Activated T-helper 1 cell treated with anti-CD3 and anti-CD28 coated beads, Interleukin-12 subunit alpha, Interleukin-12 subunit beta, Interleukin-2, Interleukin-4 antibody, amounts not matched to agents 30 ng/mL and 10 ng/mL and 1 ng/mL, durations not matched to agents 14 hours and 24 hours and 36 hours (primary cell): Measurements from ENCODE around the gene FAM221A. TPM values are rescaled to one million over a fixed set of nuclear protein-coding genes. Genes with fewer than 3 reads are reported as not detected.
"Not testable (repeated sequence)": the region's sequence is repeated elsewhere in the genome, so short reads cannot be mapped to it uniquely, and the experiment has no call there.

Experiments used
- DNase-seq: peaks from one replicate; pipeline ENCODE4 v3.0.0; 2021; ENCODE audit warnings: low spot score
- H3K27ac Mint-ChIP-seq: one replicate; pipeline ENCODE4 v1.8.0; 2021; ENCODE audit warnings: mild to moderate bottlenecking, mixed read lengths
- H3K27me3 Mint-ChIP-seq: one replicate; pipeline ENCODE4 v1.8.0; 2022; ENCODE audit warnings: mild to moderate bottlenecking, moderate library complexity, mixed read lengths; ENCODE audit not compliant: insufficient read depth
- H3K36me3 Mint-ChIP-seq: one replicate; pipeline ENCODE4 v1.8.0; 2021; ENCODE audit warnings: low read depth, mixed read lengths
- H3K4me1 Mint-ChIP-seq: one replicate; pipeline ENCODE4 v1.8.0; 2021; ENCODE audit warnings: low read depth, mixed read lengths
- H3K4me3 Mint-ChIP-seq: one replicate; pipeline ENCODE4 v1.8.0; 2021; ENCODE audit warnings: mild to moderate bottlenecking, moderate library complexity, mixed read lengths
- H3K9me3 Mint-ChIP-seq: one replicate; pipeline ENCODE4 v1.8.0; 2021; ENCODE audit warnings: mixed read lengths
- intact Hi-C: fragments of 100-400 bp; cut with micrococcal nuclease; formaldehyde crosslinking; loops from one replicate; pipeline ENCODE4 v1.15.1; 2024
- total RNA-seq: library from RNA; stranded (reverse); gene quantifications from 2 replicates; pipeline ENCODE4 v1.2.3, GENCODE V29; 2022

The FAM221A gene
- total RNA-seq, 1 donor from 2014 or later, result 9.9 TPM

DNA sequence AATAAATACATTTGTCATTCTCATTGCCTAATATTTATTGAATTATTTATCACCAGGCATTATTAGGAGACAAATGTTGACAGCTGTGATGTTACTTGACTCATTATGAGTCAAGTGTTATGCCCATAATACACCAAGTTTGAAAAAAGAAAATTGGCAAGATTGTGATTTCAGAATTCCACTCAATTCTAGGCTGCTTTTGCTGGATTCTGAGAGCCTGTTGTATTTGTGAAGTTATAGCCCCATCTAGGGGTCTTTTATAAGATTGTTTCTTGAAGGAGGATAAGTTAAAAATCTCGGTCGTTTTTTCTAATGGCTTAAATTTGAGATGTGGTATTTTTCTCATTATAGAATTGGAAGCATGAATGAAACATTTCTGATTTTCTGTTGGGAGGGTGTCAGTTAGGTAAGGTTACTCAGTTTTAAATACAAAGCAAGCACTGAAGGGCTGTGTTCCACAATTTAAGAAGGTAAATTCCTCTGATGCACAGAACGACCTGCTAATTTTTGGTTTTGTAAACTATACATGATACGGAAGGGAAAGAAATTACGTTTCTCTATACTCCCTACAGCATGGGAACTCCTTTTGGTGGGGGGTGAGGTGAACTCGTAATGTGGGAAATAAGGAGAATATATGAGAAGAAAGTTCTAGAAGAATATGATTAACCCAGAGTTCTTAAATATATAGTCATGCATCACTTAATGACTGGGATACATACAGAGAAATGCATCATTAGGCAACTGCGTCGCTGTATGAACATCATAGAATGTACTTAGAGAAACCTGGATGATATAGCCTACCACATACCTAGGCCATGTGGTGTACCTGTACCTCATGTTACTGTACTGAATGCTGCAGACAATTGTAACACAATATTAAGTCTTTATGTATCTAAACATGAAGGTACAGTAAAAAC lies 32.6 kb downstream of the FAM221A start:
- H3K27me3 Mint-ChIP-seq, result peaks cover 3% of the 10 kb centered on the region
- no peak overlapping the region for H3K27ac Mint-ChIP-seq
- H3K4me3 Mint-ChIP-seq, result no peak overlapping the region
- DNase-seq, result no peak
- H3K36me3 Mint-ChIP-seq, result no peaks in the 10 kb centered on the region
- no peaks in the 10 kb centered on the region for H3K4me1 Mint-ChIP-seq
- intact Hi-C loops, result loop anchor here (1.0 kb wide), 4 partner anchors 58 to 439 kb away; no protein-coding TSS in a partner anchor
- no peaks in the 10 kb centered on the region for H3K9me3 Mint-ChIP-seq

DNA sequence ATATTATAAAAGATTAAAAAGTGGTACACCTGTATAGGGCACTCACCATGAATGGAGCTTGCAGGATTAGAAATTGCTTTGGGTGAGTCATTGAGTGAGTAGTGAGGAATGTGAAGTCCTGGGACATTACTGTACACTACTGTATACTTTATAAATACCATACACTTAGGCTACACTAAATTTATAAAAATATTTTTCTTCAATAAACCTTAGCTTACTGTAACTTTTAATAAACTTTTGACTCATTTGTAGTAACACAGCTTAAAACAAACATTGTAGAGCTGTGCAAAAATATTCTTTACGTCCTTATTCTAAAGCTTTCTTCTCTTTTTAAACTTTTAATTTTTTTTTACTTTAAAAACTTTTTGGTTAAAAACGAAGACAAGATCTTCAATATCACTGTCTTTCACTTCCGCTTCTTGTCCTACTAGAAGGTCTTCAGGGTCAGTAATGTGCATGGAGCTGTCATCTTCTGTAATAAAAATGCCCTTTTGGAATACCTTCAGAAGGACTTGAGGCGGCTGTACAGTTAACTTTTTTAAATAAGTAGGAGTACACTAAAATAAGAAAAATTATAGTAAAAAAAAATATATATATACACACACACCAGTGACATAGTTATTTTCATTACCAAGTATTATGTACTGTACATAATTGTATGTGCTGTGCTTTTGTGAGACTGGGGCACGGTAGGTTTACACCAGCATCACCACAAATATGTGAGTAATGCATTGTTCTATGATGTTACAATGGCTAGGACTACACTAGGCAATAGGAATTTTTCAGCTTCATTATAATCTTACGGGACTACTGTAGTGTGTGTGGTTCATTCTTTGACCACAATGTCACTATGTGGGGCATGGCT lies 33.5 kb downstream of the FAM221A start:
- Mint-ChIP-seq H3K27me3 (peaks cover 3% of the 10 kb centered on the region), H3K4me1 (no peaks in the 10 kb centered on the region)
- intact Hi-C loops, result no loop called here

DNA sequence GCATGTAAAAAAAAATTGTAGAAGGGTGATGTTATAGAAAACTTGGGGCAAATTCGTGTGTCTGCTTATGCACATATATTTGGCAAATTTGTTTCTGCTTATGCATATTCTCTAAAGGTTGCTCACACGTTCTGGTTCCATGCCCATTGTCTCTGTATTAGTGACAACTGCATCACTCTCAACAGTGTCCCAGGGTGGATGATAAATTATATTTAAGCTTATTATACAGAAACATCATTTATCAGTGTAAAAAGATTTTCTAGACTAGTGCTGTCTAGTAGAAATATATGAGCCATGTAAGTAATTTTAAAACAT lies 34.1 kb downstream of the FAM221A start:
- H3K27me3 Mint-ChIP-seq, result peaks cover 6% of the 10 kb centered on the region
- DNase-seq, result no peak
- H3K4me3 Mint-ChIP-seq, result no peak overlapping the region
- intact Hi-C loops, result no loop called here
- H3K27ac Mint-ChIP-seq, result no peak overlapping the region
- H3K9me3 Mint-ChIP-seq, result no peaks in the 10 kb centered on the region
- H3K4me1 Mint-ChIP-seq, result no peaks in the 10 kb centered on the region
- H3K36me3 Mint-ChIP-seq, result no peaks in the 10 kb centered on the region

More for the DNA sequence above, 33.5 kb downstream of the FAM221A start:
- no peak overlapping the region for H3K4me3 Mint-ChIP-seq
- DNase-seq, result no peak
- no peaks in the 10 kb centered on the region for H3K9me3 Mint-ChIP-seq
- H3K36me3 Mint-ChIP-seq, result no peaks in the 10 kb centered on the region
- no peak overlapping the region for H3K27ac Mint-ChIP-seq

DNA sequence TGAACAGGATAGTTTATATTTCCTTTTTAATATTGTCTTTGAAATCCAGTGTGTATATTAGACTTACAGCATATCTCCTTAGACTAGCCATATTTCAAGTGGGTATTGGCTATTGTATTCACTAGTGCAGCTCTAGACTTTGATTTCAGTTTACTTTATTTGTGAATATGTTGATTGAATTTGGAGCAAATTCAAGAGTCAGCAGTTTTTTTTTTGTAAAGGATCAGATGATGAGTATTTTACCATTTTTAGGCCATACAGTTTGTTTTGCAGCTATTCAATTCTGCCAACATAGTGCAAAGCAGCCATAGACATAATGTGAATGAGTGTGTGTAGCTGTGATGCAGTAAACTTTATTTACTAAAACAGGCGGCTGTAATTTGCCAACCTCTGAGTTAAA lies 34.6 kb downstream of the FAM221A start:
- Mint-ChIP-seq H3K4me1 (no peaks in the 10 kb centered on the region), H3K36me3 (no peaks in the 10 kb centered on the region), H3K27ac (no peak overlapping the region), H3K9me3 (no peaks in the 10 kb centered on the region), H3K27me3 (peaks cover 6% of the 10 kb centered on the region), H3K4me3 (no peak overlapping the region)
- DNase-seq, result no peak
- intact Hi-C loops, result no loop called here

DNA sequence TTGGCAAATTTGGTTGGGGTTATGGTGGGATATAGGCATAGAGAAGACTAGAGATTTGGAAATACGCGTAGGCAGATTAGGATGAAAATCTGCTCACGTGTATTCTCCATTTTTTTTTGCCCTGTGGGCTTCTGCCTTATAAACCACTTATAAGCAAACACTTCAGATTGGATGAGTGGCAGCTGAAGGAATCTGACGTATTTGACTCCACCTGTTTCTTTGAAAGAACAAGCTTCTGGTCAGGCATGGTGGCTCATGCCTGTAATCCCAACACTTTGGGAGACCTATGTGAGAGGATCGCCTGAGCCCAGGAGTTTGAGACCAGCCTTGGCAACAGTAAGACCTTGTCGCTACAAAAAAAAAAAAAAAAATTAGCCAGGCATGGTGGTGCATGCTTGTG lies 35.1 kb downstream of the FAM221A start:
- peaks cover 6% of the 10 kb centered on the region for H3K27me3 Mint-ChIP-seq
- no peak for DNase-seq
- no peaks in the 10 kb centered on the region for H3K36me3 Mint-ChIP-seq
- no peaks in the 10 kb centered on the region for H3K9me3 Mint-ChIP-seq
- intact Hi-C loops, result no loop called here
- no peak overlapping the region for H3K4me3 Mint-ChIP-seq
- H3K4me1 Mint-ChIP-seq, result no peaks in the 10 kb centered on the region
- H3K27ac Mint-ChIP-seq, result no peak overlapping the region

DNA sequence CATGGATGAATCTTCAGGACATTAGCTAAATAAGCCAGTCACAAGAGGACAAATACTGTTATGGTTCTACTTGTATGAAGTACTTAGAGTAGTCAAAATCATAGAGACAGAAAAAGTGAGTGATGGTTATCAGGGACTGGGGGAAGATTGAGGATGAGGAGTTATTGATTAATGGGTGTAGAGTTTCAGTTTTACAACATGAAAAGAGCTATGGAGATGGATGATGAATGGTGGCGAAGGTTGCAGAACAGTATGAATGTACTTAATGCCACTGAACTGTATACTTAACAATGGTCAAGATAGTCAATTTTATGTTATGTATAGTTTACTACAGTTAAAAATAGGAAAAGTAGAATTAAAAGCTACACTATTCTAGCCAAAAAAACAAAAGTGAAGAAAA lies 37.8 kb downstream of the FAM221A start:
- H3K36me3 Mint-ChIP-seq, result no peaks in the 10 kb centered on the region
- no peak overlapping the region for H3K4me3 Mint-ChIP-seq
- DNase-seq, result no peak
- H3K27ac Mint-ChIP-seq, result no peak overlapping the region
- H3K4me1 Mint-ChIP-seq, result no peaks in the 10 kb centered on the region
- intact Hi-C loops, result no loop called here
- peaks cover 5% of the 10 kb centered on the region for H3K27me3 Mint-ChIP-seq
- H3K9me3 Mint-ChIP-seq, result no peaks in the 10 kb centered on the region

DNA sequence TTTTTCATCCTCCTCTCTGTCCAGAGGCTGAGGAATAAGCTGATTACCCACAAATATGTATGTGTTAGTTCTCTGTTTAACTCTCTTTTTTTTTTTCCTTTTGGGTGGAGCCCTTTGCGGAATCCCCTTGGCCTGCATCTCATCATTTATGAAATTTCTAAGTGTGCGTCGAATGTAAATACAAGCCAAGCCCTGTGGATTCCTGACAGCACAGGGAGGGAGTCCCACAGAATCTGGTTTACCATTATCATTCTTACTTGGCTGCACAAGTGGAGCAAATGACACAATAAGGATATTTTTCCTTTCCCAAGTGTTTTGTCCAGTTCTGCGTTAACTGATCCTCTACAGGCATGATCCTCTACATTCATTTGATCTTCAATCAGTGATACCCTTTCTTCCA lies 41.5 kb downstream of the FAM221A start:
- intact Hi-C loops, result no loop called here
- Mint-ChIP-seq H3K27ac (no peak overlapping the region), H3K9me3 (no peaks in the 10 kb centered on the region), H3K4me3 (no peak overlapping the region), H3K36me3 (no peaks in the 10 kb centered on the region), H3K4me1 (no peaks in the 10 kb centered on the region), H3K27me3 (peaks cover 5% of the 10 kb centered on the region)
- no peak for DNase-seq

DNA sequence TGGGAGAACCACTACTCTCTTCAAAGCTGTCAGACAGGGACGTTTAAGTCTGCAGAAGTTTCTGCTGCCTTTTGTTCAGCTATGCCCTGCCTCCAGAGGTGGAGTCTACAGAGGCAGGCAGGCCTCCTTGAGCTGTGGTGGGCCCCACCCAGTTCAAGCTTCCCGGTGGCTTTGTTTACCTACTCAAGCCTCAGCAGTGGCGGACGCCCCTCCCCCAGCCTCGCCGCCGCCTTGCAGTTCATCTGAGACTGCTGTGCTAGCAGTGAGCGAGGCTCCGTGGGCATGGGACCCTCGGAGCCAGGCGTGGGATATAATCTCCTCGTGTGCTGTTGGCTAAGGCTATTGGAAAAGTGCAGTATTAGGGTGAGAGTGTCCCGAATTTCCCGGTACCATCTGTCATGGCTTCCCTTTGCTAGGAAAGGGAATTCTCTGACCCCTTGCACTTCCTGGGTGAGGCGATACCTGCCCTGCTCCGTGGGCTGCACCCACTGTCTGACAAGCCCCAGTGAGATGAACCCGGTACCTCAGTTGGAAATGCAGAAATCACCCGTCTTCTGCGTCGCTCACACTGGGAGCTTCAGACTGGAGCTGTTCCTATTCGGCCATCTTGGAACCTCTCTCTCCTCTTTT lies 42.7 kb downstream of the FAM221A start:
- H3K27me3 Mint-ChIP-seq, DNase-seq, intact Hi-C loops, H3K9me3 Mint-ChIP-seq, H3K4me1 Mint-ChIP-seq, H3K4me3 Mint-ChIP-seq, H3K27ac Mint-ChIP-seq, H3K36me3 Mint-ChIP-seq: not testable (repeated sequence)

DNA sequence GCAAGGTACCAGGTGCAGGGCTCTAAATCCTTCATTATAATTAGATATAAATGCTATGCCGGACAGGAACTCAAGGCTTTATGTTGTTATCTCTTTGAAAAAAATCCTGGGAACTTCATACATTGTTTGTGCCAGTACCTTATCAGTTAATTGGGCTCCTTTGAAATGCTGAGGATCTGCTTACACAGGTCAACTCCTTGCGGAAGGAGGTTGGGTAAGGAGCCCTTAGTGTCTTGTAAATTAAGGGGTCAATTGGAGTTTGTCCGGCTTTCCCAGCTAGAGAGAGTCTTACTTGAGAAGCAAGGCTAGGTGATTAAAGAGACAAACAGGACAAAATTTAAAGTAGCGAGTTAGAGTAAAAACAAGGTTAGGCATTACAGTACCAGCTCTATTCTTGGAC lies 44.1 kb downstream of the FAM221A start:
- H3K4me1 Mint-ChIP-seq, intact Hi-C loops, H3K36me3 Mint-ChIP-seq, H3K27ac Mint-ChIP-seq, H3K9me3 Mint-ChIP-seq, DNase-seq, H3K4me3 Mint-ChIP-seq, H3K27me3 Mint-ChIP-seq: not testable (repeated sequence)

DNA sequence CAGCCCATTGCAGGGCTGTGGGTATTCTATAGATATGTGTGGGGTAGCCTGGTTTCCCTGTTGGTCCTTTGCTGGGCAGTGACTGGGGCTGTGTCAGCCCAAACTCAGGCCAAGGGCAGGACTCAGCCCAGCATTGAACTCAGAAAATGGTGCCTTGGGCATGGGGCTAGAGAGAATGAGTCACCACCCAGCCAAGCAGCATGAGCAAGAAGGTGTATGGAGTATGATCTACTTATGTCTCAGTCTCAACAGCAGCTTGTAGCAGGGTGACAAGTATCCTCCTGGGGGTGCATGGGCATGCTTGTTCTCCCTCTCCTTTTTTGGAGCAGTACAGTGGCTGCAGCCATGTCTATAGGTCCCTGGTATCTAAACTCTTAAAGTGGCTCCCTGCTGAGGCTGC lies 62.1 kb downstream of the FAM221A start:
- intact Hi-C loops, result no loop called here
- Mint-ChIP-seq H3K4me1 (no peaks in the 10 kb centered on the region), H3K27ac (no peak overlapping the region), H3K36me3 (no peaks in the 10 kb centered on the region), H3K27me3 (no peaks in the 10 kb centered on the region), H3K9me3 (peaks cover 25% of the 10 kb centered on the region), H3K4me3 (no peak overlapping the region)
- DNase-seq, result no peak

DNA sequence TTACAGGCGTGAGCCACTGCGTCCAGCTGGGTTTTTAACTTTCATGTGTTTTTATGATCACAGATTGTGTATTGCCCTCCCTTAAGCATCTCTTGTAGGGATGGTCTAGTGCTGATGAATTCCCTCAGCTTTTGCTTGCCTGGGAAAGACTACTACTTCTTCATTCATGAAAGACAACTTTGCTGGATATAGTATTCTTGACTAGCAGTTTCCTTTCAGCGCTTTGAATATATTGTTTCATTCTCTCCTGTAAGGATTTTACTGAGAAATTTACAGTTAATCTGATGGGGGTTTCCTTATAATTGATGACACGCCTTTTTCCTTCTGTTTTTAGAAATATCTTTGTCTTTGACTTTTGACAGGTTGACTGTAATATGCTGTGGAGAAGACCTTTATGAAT lies 63.2 kb downstream of the FAM221A start:
- H3K4me1 Mint-ChIP-seq, result no peaks in the 10 kb centered on the region
- DNase-seq, result no peak
- no peaks in the 10 kb centered on the region for H3K36me3 Mint-ChIP-seq
- H3K9me3 Mint-ChIP-seq, result peaks cover 25% of the 10 kb centered on the region
- H3K27ac Mint-ChIP-seq, result no peak overlapping the region
- no peaks in the 10 kb centered on the region for H3K27me3 Mint-ChIP-seq
- intact Hi-C loops, result no loop called here
- H3K4me3 Mint-ChIP-seq, result no peak overlapping the region

DNA sequence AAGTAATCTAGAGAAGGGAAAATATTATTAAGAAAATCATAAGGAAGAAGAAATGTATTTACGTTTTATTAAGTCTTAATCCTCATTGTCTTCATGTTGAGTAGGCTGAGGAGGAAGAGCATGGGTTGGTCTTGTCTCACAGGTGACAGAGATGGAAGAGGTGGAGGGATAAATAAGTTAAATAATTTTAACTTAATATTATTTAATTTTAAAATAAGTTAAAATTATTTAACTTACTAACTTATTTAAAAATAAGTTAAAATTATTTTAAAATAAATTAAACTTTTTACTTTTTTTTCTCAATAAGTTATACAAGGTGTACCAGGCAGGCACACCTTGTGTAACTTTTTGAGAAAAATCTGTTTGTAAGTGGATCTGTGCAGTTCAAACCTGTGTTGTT lies 66.6 kb downstream of the FAM221A start:
- intact Hi-C loops, result no loop called here
- Mint-ChIP-seq H3K9me3 (peaks cover 25% of the 10 kb centered on the region), H3K4me1 (no peaks in the 10 kb centered on the region), H3K27ac (no peak overlapping the region), H3K4me3 (no peak overlapping the region), H3K36me3 (no peaks in the 10 kb centered on the region), H3K27me3 (peaks cover 2% of the 10 kb centered on the region)
- no peak for DNase-seq

DNA sequence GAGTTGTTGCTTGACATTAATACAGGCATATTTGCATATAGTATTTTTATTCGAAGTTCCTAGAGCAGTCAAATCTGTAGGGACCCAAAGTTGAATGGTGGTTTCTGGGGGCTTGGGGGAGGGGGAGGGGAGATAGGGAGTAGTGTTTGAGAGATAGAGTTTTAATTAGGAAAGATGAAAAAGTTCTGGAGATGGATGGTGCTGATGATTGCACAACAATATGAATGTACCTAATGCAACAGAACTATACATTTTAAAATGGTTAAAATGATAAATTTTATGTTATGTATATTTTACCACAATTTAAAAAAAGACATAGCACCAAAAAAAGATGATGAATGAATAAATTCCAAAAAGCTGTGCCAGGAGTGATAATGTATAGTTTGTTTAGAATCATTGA lies 71.9 kb downstream of the FAM221A start:
- H3K27me3 Mint-ChIP-seq, result peaks cover 2% of the 10 kb centered on the region
- no peaks in the 10 kb centered on the region for H3K4me1 Mint-ChIP-seq
- intact Hi-C loops, result no loop called here
- H3K36me3 Mint-ChIP-seq, result no peaks in the 10 kb centered on the region
- H3K27ac Mint-ChIP-seq, result no peak overlapping the region
- no peaks in the 10 kb centered on the region for H3K9me3 Mint-ChIP-seq
- no peak for DNase-seq
- no peak overlapping the region for H3K4me3 Mint-ChIP-seq
